Posterior cingulate gyrus (tissue), 11 donors: ENCODE data around the gene TGFBR2.

Experiments used
- DNase-seq, 10 donors: peaks; one replicate each; pipeline versions ENCODE4 v3.0.0 to v3.0.0-alpha.2; 2020 to 2021; ENCODE audit warnings: mixed read lengths in 3 of 10
- intact Hi-C: fragments of 100-400 bp; cut with DNase I; formaldehyde crosslinking; loops from one replicate; pipeline ENCODE4 v1.15.1; 2023

The TGFBR2 gene

DNA sequence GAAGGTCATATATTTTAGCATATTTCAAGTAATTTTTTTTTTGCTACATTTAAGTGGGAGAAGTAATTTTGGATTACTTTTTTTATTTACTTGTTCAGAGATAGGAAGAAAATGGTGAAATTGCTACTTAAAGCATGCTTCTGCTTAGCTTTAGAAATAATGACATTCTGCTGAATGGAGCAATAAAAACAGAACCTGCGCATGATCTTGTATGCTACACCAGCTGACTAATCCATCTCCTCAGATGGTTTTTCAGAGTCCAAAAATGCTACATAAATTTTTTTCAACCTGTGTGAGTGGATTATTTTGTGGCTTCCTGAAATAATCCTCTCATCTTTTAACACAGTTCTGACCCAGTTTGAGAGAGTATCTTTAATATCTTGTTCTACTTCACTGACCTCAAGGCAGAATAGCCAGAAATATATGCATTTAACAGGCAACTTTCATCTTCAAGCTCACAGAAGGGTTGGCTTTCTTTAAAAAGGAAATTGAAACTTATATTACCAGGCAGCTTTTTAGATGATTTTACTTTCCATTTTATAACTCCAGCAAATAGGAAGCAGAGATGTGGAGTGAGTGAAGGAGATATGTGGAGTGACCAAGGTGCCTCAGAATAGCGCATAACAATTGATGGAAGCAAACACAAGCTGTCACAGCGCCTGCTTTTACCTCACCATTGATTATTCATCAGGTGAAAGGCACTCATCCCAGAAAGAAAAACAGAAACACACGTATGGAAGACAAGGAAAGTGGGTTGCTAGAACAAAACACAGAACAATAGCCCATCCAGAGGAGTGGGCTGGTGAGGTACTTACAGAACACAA, 136.6 kb downstream of the TGFBR2 start:
- no peak for DNase-seq
- intact Hi-C loops = no loop called here
